Gastrocnemius medialis (tissue), 4 donors: ENCODE results near the gene AIF1L. TPM values are rescaled to one million over a fixed set of nuclear protein-coding genes. Genes with fewer than 3 reads are reported as not detected.
"Not testable (repeated sequence)": the region's sequence is repeated elsewhere in the genome, so short reads cannot be mapped to it uniquely, and the experiment has no call there.

Experiments used
- ATAC-seq, 2 donors: fragments of 150-250 bp; one replicate each; pipeline ENCODE4 v1.9.1; 2016
- DNase-seq, 2 donors: peaks; one replicate each; pipeline ENCODE4 v3.0.0-alpha.2; 2019
- H3K27ac ChIP-seq, 4 donors: fragments of 200-600 bp; sonication (generic); 1 replicate in 1 of 4; 2 replicates in 3 of 4; pipeline ENCODE4 v1.5.1; 2016 to 2018; ENCODE audit warnings: mild to moderate bottlenecking in 2 of 4, moderate library complexity in 1 of 4
- H3K27me3 ChIP-seq, 3 donors: fragments of 200-600 bp; sonication (generic) in 2 of 3; 1 replicate in 1 of 3; 2 replicates in 2 of 3; pipeline versions ENCODE4 v1.5.1 to v1.6.0; 2016 to 2019; ENCODE audit warnings: mild to moderate bottlenecking in 1 of 3, moderate library complexity in 1 of 3
- H3K36me3 ChIP-seq, 2 donors: fragments of 200-600 bp; sonication (generic) in 1 of 2; one replicate each; pipeline ENCODE4 v1.5.1; 2017 to 2018
- H3K4me1 ChIP-seq, 2 donors: fragments of 200-600 bp; sonication (generic) in 1 of 2; one replicate each; pipeline ENCODE4 v1.5.1; 2016 to 2017; ENCODE audit warnings: mild to moderate bottlenecking in 2 of 2
- H3K4me3 ChIP-seq, 4 donors: fragments of 200-600 bp; sonication (generic) in 3 of 4; 1 replicate in 1 of 4; 2 replicates in 3 of 4; pipeline ENCODE4 v1.5.1; 2016 to 2019; ENCODE audit warnings: mild to moderate bottlenecking in 2 of 4
- H3K9me3 ChIP-seq, 3 donors: fragments of 200-600 bp; sonication (generic) in 2 of 3; 1 replicate in 1 of 3; 2 replicates in 2 of 3; pipeline ENCODE4 v1.5.1; 2016 to 2019
- CTCF ChIP-seq, 5 experiments: fragments of 450-650 bp in 3 of 5; fragments of 200-600 bp in 2 of 5; sonication (generic) in 2 of 5; IDR thresholded peaks in 4 of 5; conservative IDR thresholded peaks in 1 of 5; 1 replicate in 4 of 5; 2 replicates in 1 of 5; pipeline ENCODE4 v1.5.1; 2016 to 2019; ENCODE audit warnings: antibody characterized with exemption in 5 of 5, mild to moderate bottlenecking in 3 of 5, moderate library complexity in 3 of 5
- POLR2A ChIP-seq, 2 donors: fragments of 450-650 bp; IDR thresholded peaks; one replicate each; pipeline ENCODE4 v1.6.1; 2017; ENCODE audit warnings: antibody characterized with exemption in 2 of 2, mild to moderate bottlenecking in 2 of 2, moderate library complexity in 2 of 2
- in situ Hi-C, 4 donors: fragments of 200-750 bp; cut with MboI; loops; one replicate each; pipeline versions ENCODE4 v1.15.0 to v1.8.0; 2017; ENCODE audit warnings: low sequenced_read_pairs in 4 of 4
- intact Hi-C: fragments of 100-400 bp; cut with DNase I; formaldehyde crosslinking; loops from one replicate; pipeline ENCODE4 v1.15.1; 2023; ENCODE audit warnings: low total_unique reads
- total RNA-seq, 4 donors: library from RNA; depleted of rRNA; stranded (reverse); fragments of >200 nt; gene quantifications; one replicate each; pipeline versions ENCODE4 v1.1.0 to v1.2.3, GENCODE V29; 2016

Gene AIF1L
- total RNA-seq, 4 donors from 2014 or later = 7.5 to 10.6 (median 8.9) TPM

DNA sequence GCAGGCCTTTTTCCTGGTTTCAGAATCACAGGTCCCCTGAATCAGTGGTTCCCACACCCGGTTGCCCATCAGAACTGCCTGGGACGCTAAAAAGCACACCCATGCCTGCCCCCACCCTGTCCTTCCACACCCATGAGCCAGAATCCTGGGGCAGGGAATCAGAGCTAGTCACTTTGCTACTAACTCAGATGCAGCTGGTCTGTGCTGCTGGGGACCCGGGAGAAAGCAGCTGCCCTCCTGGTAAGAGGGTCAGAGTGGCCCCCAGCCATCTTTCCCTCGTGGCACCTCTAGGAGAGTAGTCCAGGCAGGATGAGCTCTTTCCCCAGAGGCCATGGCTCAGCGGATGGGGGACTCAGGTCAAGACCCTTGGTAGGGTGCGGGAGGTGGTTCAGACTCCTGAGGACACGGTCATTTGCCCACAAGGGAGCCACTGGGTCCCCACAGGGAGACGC, 17.8 kb downstream of the AIF1L start:
- intact Hi-C loops = no loop called here
- no peaks in the 10 kb centered on the region for H3K9me3 ChIP-seq
- no peaks in the 10 kb centered on the region for H3K4me1 ChIP-seq
- H3K27me3 ChIP-seq = no peaks in the 10 kb centered on the region
- DNase-seq = peak in 1 of 2 donors; percentile 3
- in situ Hi-C loops = no loop called here
- no peaks in the 10 kb centered on the region for H3K36me3 ChIP-seq
- TF ChIP-seq CTCF (IDR thresholded peaks at IDR 0.05 in 4 of 5, conservative IDR thresholded peaks at IDR 0.05 in 1 of 5) = no peak
- no peak for TF ChIP-seq POLR2A (IDR thresholded peaks at IDR 0.05)
- H3K4me3 ChIP-seq = no peak overlapping the region
- ATAC-seq = no peak
- H3K27ac ChIP-seq = peak overlapping the region in 1 of 4 donors; percentile 10

DNA sequence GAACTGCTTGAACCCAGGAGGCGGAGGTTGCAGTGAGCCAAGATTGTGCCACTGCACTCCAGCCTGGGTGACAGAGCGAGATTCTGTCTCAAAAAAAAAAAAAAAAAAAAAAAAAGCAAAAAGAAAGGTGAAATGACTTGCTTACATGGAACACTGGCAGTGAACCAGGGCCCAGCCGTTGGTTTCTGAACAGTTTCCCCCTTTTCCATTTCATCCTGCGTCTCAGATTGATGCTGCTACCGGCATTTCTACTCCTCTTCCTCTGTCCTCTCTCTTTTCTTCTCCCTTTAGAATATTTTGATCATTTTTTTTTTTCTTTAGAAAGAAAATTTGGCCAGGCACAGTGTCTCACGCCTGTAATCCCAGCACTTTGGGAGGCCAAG, 19.0 kb downstream of the AIF1L start:
- H3K36me3 ChIP-seq, H3K4me1 ChIP-seq, H3K4me3 ChIP-seq, in situ Hi-C loops, intact Hi-C loops, H3K9me3 ChIP-seq, H3K27me3 ChIP-seq, ATAC-seq, DNase-seq: not testable (repeated sequence)
- H3K27ac ChIP-seq = peak overlapping the region in 1 of 4 donors; percentile 27

- no peaks in the 10 kb centered on the region for H3K27me3 ChIP-seq
- H3K9me3 ChIP-seq = no peaks in the 10 kb centered on the region
- in situ Hi-C loops (no loop called here), intact Hi-C loops (no loop called here)
- no peak for TF ChIP-seq CTCF (IDR thresholded peaks at IDR 0.05 in 4 of 5, conservative IDR thresholded peaks at IDR 0.05 in 1 of 5)
- TF ChIP-seq POLR2A (IDR thresholded peaks at IDR 0.05) = no peak
- H3K27ac ChIP-seq = peak overlapping the region in 3 of 4 donors; percentile 66 to 75 (median 69)
- no peaks in the 10 kb centered on the region for H3K4me1 ChIP-seq
- DNase-seq = no peak
- ATAC-seq = peak; percentile 68 to 76
- H3K36me3 ChIP-seq = no peaks in the 10 kb centered on the region
- H3K4me3 ChIP-seq = no peak overlapping the region
These were observed 20.2 kb downstream of the AIF1L start for GRCh38 chr9:131116281-131117120.

- no peaks in the 10 kb centered on the region for H3K36me3 ChIP-seq
- in situ Hi-C loops (no loop called here), intact Hi-C loops (no loop called here)
- DNase-seq (no peak), ATAC-seq (peak in 1 of 2 donors; percentile 16)
- H3K4me1 ChIP-seq = no peaks in the 10 kb centered on the region
- no peaks in the 10 kb centered on the region for H3K9me3 ChIP-seq
- TF ChIP-seq CTCF (IDR thresholded peaks at IDR 0.05 in 4 of 5, conservative IDR thresholded peaks at IDR 0.05 in 1 of 5) (no peak), POLR2A (IDR thresholded peaks at IDR 0.05) (no peak)
- H3K27ac ChIP-seq = peak overlapping the region; percentile 47 to 75 (median 68)
- no peak overlapping the region for H3K4me3 ChIP-seq
- H3K27me3 ChIP-seq = no peaks in the 10 kb centered on the region
These were observed 20.9 kb downstream of the AIF1L start for GRCh38 chr9:131117121-131117761.

DNA sequence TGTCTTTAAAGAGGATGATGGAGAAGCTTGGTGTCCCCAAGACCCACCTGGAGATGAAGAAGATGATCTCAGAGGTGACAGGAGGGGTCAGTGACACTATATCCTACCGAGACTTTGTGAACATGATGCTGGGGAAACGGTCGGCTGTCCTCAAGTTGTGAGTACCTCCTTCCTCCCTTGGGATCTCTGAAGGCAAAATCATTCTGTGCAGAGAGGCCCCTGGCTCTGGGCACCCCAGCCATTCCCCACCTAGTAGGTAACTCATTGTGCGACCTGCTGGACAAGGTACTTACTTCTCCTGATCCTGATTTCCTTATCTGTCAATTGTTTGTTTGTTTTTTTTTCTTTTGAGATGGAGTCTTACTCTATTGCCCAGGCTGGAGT, 21.4 kb downstream of the AIF1L start:
- no peaks in the 10 kb centered on the region for H3K36me3 ChIP-seq
- H3K27ac ChIP-seq = peak overlapping the region; percentile 47 to 75 (median 68)
- no peak overlapping the region for H3K4me3 ChIP-seq
- in situ Hi-C loops = no loop called here
- intact Hi-C loops = no loop called here
- ATAC-seq = no peak
- TF ChIP-seq POLR2A (IDR thresholded peaks at IDR 0.05) = no peak
- no peak for TF ChIP-seq CTCF (IDR thresholded peaks at IDR 0.05 in 4 of 5, conservative IDR thresholded peaks at IDR 0.05 in 1 of 5)
- H3K4me1 ChIP-seq = no peaks in the 10 kb centered on the region
- no peak for DNase-seq
- H3K27me3 ChIP-seq = no peaks in the 10 kb centered on the region
- H3K9me3 ChIP-seq = no peaks in the 10 kb centered on the region
